Measurements from ENCODE around the gene ITGB1BP1. TPM values are rescaled to one million over a fixed set of nuclear protein-coding genes. Genes with fewer than 3 reads are reported as not detected.

The ITGB1BP1 gene
- total RNA-seq, 1 experiment from 2014 or later, result 68.1 TPM

- Histone ChIP-seq H3K4me2 (no peak overlapping the region), H3K27me3 (ENCODE audit: insufficient read depth, low read depth) (no peaks in the 10 kb centered on the region), H3K4me1 (replicated peaks; ENCODE audit: insufficient read depth) (peaks cover 34% of the 10 kb centered on the region), H2AFZ (no peak overlapping the region), H3F3A (ENCODE audit: insufficient read depth, low read depth) (peaks cover 46% of the 10 kb centered on the region), H3K36me3 (ENCODE audit: low read depth) (peaks cover 34% of the 10 kb centered on the region), H3K9me3 (ENCODE audit: insufficient read depth, low read depth) (no peaks in the 10 kb centered on the region), H4K20me1 (ENCODE audit: insufficient read depth) (peaks cover 6% of the 10 kb centered on the region; the same call in 1 of the 2 replicates), H3K9me2 (ENCODE audit: insufficient read depth) (no peaks in the 10 kb centered on the region), H3K4me3 (no peak overlapping the region), H3K27ac (no peak overlapping the region), H3K79me2 (ENCODE audit: low read depth) (no peaks in the 10 kb centered on the region)
- CTCF ChIA-PET, result no interaction called here
- TF ChIP-seq EZH2 (IDR thresholded peaks at IDR 0.05; ENCODE audit: low read depth), result no peak
- TF ChIP-seq CTCF (conservative IDR thresholded peaks at IDR 0.05), result no peak
- intact Hi-C loops (cut with micrococcal nuclease; ENCODE audit: unreplicated experiment), result no loop called here
- POLR2A ChIA-PET (ENCODE audit: unreplicated experiment), result no interaction called here
- no peak for DNase-seq
- BruUV-seq (replicated peaks), result no TSS peak
Measured at GRCh38 chr2:9375857-9376428, 47.4 kb downstream of the ITGB1BP1 start.

- Histone ChIP-seq H3K27ac (no peak overlapping the region), H3K4me1 (replicated peaks; ENCODE audit: insufficient read depth) (peaks cover 17% of the 10 kb centered on the region), H3K9me2 (ENCODE audit: insufficient read depth) (no peaks in the 10 kb centered on the region), H4K20me1 (ENCODE audit: insufficient read depth) (no peaks in the 10 kb centered on the region), H3K79me2 (ENCODE audit: low read depth) (no peaks in the 10 kb centered on the region), H3K27me3 (ENCODE audit: insufficient read depth, low read depth) (no peaks in the 10 kb centered on the region), H2AFZ (no peak overlapping the region), H3K36me3 (ENCODE audit: low read depth) (peaks cover 29% of the 10 kb centered on the region), H3K4me3 (no peak overlapping the region), H3K4me2 (no peak overlapping the region), H3F3A (ENCODE audit: insufficient read depth, low read depth) (peaks cover 39% of the 10 kb centered on the region), H3K9me3 (ENCODE audit: insufficient read depth, low read depth) (no peaks in the 10 kb centered on the region)
- no TSS peak for BruUV-seq (replicated peaks)
- intact Hi-C loops (cut with micrococcal nuclease; ENCODE audit: unreplicated experiment), result no loop called here
- TF ChIP-seq CTCF (conservative IDR thresholded peaks at IDR 0.05), result no peak
- no peak for DNase-seq
- CTCF ChIA-PET, result no interaction called here
- POLR2A ChIA-PET (ENCODE audit: unreplicated experiment), result no interaction called here
Measured at GRCh38 chr2:9374071-9374730, 49.1 kb downstream of the ITGB1BP1 start.

GRCh38 chr2:9373476-9373875, 49.9 kb downstream of the ITGB1BP1 start:
- CTCF ChIA-PET, result no interaction called here
- Histone ChIP-seq H3K27ac (no peak overlapping the region), H2AFZ (no peak overlapping the region), H4K20me1 (ENCODE audit: insufficient read depth) (no peaks in the 10 kb centered on the region), H3K79me2 (ENCODE audit: low read depth) (no peaks in the 10 kb centered on the region), H3K9me3 (ENCODE audit: insufficient read depth, low read depth) (no peaks in the 10 kb centered on the region), H3K36me3 (ENCODE audit: low read depth) (peaks cover 25% of the 10 kb centered on the region), H3K4me3 (no peak overlapping the region), H3K4me2 (no peak overlapping the region), H3K4me1 (replicated peaks; ENCODE audit: insufficient read depth) (peaks cover 9% of the 10 kb centered on the region; the same call in 1 of the 2 replicates), H3K27me3 (ENCODE audit: insufficient read depth, low read depth) (no peaks in the 10 kb centered on the region), H3F3A (ENCODE audit: insufficient read depth, low read depth) (peaks cover 34% of the 10 kb centered on the region; the same call in 1 of the 2 replicates), H3K9me2 (ENCODE audit: insufficient read depth) (no peaks in the 10 kb centered on the region)
- no peak for DNase-seq
- no TSS peak for BruUV-seq (replicated peaks)
- intact Hi-C loops (cut with micrococcal nuclease; ENCODE audit: unreplicated experiment), result no loop called here
- TF ChIP-seq CTCF (conservative IDR thresholded peaks at IDR 0.05) (no peak), EZH2 (IDR thresholded peaks at IDR 0.05; ENCODE audit: low read depth) (no peak)
- POLR2A ChIA-PET (ENCODE audit: unreplicated experiment), result no interaction called here

All from PC-9 (cell line).